SK-N-SH treated with all-trans-retinoic acid at 6 μM for 48 hours (cell line): ENCODE data around the gene CHSY1.

Experiments
- ATAC-seq: fragments of 200-7000 bp; cut with Tn5 transposase; 3 replicates; pipeline ENCODE4 v1.9.1; 2020; ENCODE audit warnings: mild to moderate bottlenecking, moderate library complexity
- ARNTL ChIP-seq: fragments of 450-650 bp; formaldehyde crosslinking; IDR thresholded peaks from 2 replicates; pipeline ENCODE4 v1.5.0; 2020; ENCODE audit warnings: low read depth, mild to moderate bottlenecking, moderate library complexity, borderline replicate concordance
- BACH2 ChIP-seq: fragments of 250-450 bp; sonication (Bioruptor Pico); IDR thresholded peaks from 2 replicates; pipeline ENCODE4 v1.9.0; 2021; ENCODE audit warnings: mild to moderate bottlenecking, borderline replicate concordance
- CSDC2 ChIP-seq: fragments of 250-450 bp; sonication (Bioruptor Pico); IDR thresholded peaks from 2 replicates; pipeline ENCODE4 v1.5.0; 2020; ENCODE audit warnings: mild to moderate bottlenecking, moderate library complexity
- ESRRG ChIP-seq: fragments of 250-450 bp; sonication (Bioruptor Pico); IDR thresholded peaks from 2 replicates; pipeline ENCODE4 v1.6.1; 2021; ENCODE audit warnings: mild to moderate bottlenecking
- GLIS3 ChIP-seq: fragments of 250-450 bp; sonication (Bioruptor Pico); IDR thresholded peaks from 2 replicates; pipeline ENCODE4 v1.5.0; 2020; ENCODE audit warnings: mild to moderate bottlenecking, moderate library complexity
- ISL1 ChIP-seq: fragments of 250-450 bp; sonication (Bioruptor Pico); IDR thresholded peaks from 2 replicates; pipeline ENCODE4 v2.1.2; 2022; ENCODE audit warnings: mild to moderate bottlenecking, moderate library complexity
- OSR1 ChIP-seq: fragments of 250-450 bp; sonication (Bioruptor Pico); IDR thresholded peaks from 2 replicates; pipeline ENCODE4 v1.8.0; 2022; ENCODE audit warnings: moderate library complexity, mild to moderate bottlenecking, inconsistent platforms
- PATZ1 ChIP-seq: fragments of 250-450 bp; sonication (Bioruptor Pico); IDR thresholded peaks from 2 replicates; pipeline ENCODE4 v1.8.0; 2020; ENCODE audit warnings: mild to moderate bottlenecking, moderate library complexity, borderline replicate concordance
- POU6F1 ChIP-seq: fragments of 250-450 bp; sonication (Bioruptor Pico); IDR thresholded peaks from 2 replicates; pipeline ENCODE4 v1.8.0; 2021; ENCODE audit warnings: low read depth, mild to moderate bottlenecking, moderate library complexity, borderline replicate concordance
- PPARA ChIP-seq: fragments of 250-450 bp; sonication (Bioruptor Pico); IDR thresholded peaks from 2 replicates; pipeline ENCODE4 v1.5.0; 2020; ENCODE audit warnings: mild to moderate bottlenecking, borderline replicate concordance
- RARB ChIP-seq: fragments of 250-450 bp; sonication (Bioruptor Pico); IDR thresholded peaks from 2 replicates; pipeline ENCODE4 v1.8.0; 2021; ENCODE audit warnings: mild to moderate bottlenecking, moderate library complexity
- SNAI2 ChIP-seq: fragments of 250-450 bp; sonication (Bioruptor Pico); IDR thresholded peaks from 2 replicates; pipeline ENCODE4 v1.5.0; 2020; ENCODE audit warnings: mild to moderate bottlenecking, moderate library complexity
- TCF4 ChIP-seq: fragments of 250-450 bp; sonication (Bioruptor Pico); IDR thresholded peaks from 2 replicates; pipeline ENCODE4 v1.8.0; 2021; ENCODE audit warnings: mild to moderate bottlenecking, moderate library complexity, borderline replicate concordance
- TOX ChIP-seq: fragments of 250-450 bp; sonication (Bioruptor Pico); IDR thresholded peaks from 2 replicates; pipeline ENCODE4 v1.8.0; 2021; ENCODE audit warnings: mild to moderate bottlenecking, moderate library complexity, borderline replicate concordance
- TSHZ2 ChIP-seq: fragments of 250-450 bp; sonication (Bioruptor Pico); IDR thresholded peaks from 2 replicates; pipeline ENCODE4 v1.5.0; 2020; ENCODE audit warnings: mild to moderate bottlenecking, moderate library complexity
- ZC3H10 ChIP-seq: fragments of 250-450 bp; sonication (Bioruptor Pico); IDR thresholded peaks from 2 replicates; pipeline ENCODE4 v1.5.1; 2021; ENCODE audit warnings: mild to moderate bottlenecking, moderate library complexity
- ZFP3 ChIP-seq: fragments of 250-450 bp; sonication (Bioruptor Pico); IDR thresholded peaks from 2 replicates; pipeline ENCODE4 v1.5.0; 2020; ENCODE audit warnings: mild to moderate bottlenecking, moderate library complexity
- ZFP30 ChIP-seq: fragments of 450-650 bp; formaldehyde crosslinking; IDR thresholded peaks from 2 replicates; pipeline ENCODE4 v1.5.0; 2022; ENCODE audit warnings: mild to moderate bottlenecking, moderate library complexity
- ZNF565 ChIP-seq: fragments of 450-650 bp; formaldehyde crosslinking; conservative IDR thresholded peaks from 2 replicates; pipeline ENCODE4 v1.5.0; 2020; ENCODE audit warnings: low read depth, mild to moderate bottlenecking, moderate library complexity
- ZNF70 ChIP-seq: fragments of 450-650 bp; formaldehyde crosslinking; IDR thresholded peaks from 2 replicates; pipeline ENCODE4 v1.5.0; 2020; ENCODE audit warnings: mild to moderate bottlenecking, moderate library complexity
- ZNF8 ChIP-seq: fragments of 450-650 bp; formaldehyde crosslinking; IDR thresholded peaks from 2 replicates; pipeline ENCODE4 v1.5.0; 2020; ENCODE audit warnings: mild to moderate bottlenecking, moderate library complexity
- TF ChIP-seq, protein P1 (sequence below): fragments of 250-450 bp; sonication (Bioruptor Pico); IDR thresholded peaks from 2 replicates; pipeline ENCODE4 v1.5.1; 2020; ENCODE audit warnings: low read depth, mild to moderate bottlenecking, moderate library complexity
- TF ChIP-seq, protein P2 (sequence below): fragments of 250-450 bp; sonication (Bioruptor Pico); IDR thresholded peaks from 2 replicates; pipeline ENCODE4 v1.5.1; 2021; ENCODE audit warnings: mild to moderate bottlenecking, moderate library complexity

The CHSY1 gene

DNA sequence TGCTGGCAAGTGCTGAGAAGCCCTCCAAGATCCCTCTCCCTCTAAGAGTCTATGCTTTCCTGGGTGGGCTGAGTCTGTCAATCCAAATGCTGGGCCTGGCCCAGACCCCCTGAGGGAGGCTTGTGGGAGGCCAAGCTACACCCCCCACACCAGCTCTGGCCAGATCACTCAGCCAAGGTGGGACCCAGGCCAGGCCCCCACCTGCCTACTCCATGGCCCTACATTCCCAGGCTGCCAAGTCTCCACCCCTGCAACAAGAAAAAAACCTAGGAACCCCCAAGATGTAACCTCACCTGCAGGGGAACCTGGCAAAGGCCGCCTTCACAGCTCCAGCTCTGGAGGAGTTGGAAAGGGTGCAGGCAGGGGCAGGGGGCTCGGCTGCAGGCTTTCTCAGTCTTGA, 109.1 kb downstream of the CHSY1 start:
- TF ChIP-seq RARB (CRISPR knock-in tag) (no peak), GLIS3 (CRISPR knock-in tag) (no peak), ZNF565 (CRISPR knock-in tag) (no peak), PPARA (CRISPR knock-in tag) (no peak), TCF4 (CRISPR knock-in tag) (no peak)
- ATAC-seq, result no peak

DNA sequence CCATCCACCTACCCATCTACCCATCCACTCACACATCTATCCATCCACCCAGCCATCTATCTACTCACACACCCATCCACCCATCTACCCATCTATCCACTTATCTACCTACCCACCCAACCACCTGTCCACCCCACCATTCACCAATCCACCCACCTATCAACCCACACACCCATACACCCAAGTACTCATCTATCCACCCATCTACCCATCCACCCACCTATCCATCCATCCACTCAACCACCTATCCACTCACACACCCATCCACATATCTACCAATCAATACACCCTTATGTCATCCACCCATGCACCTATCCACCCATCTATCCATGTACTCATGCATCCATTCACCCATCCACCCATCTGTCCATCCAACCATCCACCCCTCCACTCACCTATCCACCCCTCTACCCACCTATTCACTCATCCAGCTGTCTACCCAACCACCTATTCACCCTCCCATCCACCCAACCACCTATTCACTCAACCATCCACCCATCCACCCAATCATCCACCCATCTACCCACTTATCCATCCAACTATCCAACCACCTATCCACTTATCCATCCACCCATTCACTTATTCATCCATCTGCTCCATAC, 109.8 kb downstream of the CHSY1 start:
- no peak for ATAC-seq
- TF ChIP-seq TSHZ2, result no peak
- TF ChIP-seq ZNF8 (CRISPR knock-in tag), result no peak
- TF ChIP-seq SNAI2 (CRISPR knock-in tag), result no peak
- no peak for TF ChIP-seq ESRRG (CRISPR knock-in tag)
- TF ChIP-seq POU6F1 (CRISPR knock-in tag), result no peak
- no peak for TF ChIP-seq GLIS3 (CRISPR knock-in tag)
- no peak for TF ChIP-seq OSR1 (CRISPR knock-in tag)
- TF ChIP-seq ZNF70 (CRISPR knock-in tag), result no peak
- no peak for TF ChIP-seq PPARA (CRISPR knock-in tag)
- TF ChIP-seq, protein P1, sequence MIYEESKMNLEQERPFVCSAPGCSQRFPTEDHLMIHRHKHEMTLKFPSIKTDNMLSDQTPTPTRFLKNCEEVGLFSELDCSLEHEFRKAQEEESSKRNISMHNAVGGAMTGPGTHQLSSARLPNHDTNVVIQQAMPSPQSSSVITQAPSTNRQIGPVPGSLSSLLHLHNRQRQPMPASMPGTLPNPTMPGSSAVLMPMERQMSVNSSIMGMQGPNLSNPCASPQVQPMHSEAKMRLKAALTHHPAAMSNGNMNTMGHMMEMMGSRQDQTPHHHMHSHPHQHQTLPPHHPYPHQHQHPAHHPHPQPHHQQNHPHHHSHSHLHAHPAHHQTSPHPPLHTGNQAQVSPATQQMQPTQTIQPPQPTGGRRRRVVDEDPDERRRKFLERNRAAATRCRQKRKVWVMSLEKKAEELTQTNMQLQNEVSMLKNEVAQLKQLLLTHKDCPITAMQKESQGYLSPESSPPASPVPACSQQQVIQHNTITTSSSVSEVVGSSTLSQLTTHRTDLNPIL, result no peak
- no peak for TF ChIP-seq CSDC2 (CRISPR knock-in tag)
- TF ChIP-seq ARNTL (CRISPR knock-in tag), result no peak
- TF ChIP-seq ISL1 (CRISPR knock-in tag), result no peak
- TF ChIP-seq PATZ1 (CRISPR knock-in tag), result no peak
- TF ChIP-seq, protein P2, sequence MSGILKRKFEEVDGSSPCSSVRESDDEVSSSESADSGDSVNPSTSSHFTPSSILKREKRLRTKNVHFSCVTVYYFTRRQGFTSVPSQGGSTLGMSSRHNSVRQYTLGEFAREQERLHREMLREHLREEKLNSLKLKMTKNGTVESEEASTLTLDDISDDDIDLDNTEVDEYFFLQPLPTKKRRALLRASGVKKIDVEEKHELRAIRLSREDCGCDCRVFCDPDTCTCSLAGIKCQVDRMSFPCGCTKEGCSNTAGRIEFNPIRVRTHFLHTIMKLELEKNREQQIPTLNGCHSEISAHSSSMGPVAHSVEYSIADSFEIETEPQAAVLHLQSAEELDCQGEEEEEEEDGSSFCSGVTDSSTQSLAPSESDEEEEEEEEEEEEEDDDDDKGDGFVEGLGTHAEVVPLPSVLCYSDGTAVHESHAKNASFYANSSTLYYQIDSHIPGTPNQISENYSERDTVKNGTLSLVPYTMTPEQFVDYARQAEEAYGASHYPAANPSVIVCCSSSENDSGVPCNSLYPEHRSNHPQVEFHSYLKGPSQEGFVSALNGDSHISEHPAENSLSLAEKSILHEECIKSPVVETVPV (CRISPR knock-in tag), result no peak
- TF ChIP-seq BACH2 (CRISPR knock-in tag), result no peak
- TF ChIP-seq ZC3H10, result no peak
- TF ChIP-seq ZFP3 (CRISPR knock-in tag), result no peak
- TF ChIP-seq TCF4 (CRISPR knock-in tag), result no peak
- TF ChIP-seq TOX (CRISPR knock-in tag), result no peak

- no peak for ATAC-seq
- TF ChIP-seq GLIS3 (CRISPR knock-in tag), result no peak
- no peak for TF ChIP-seq ISL1 (CRISPR knock-in tag)
- no peak for TF ChIP-seq ESRRG (CRISPR knock-in tag)
- no peak for TF ChIP-seq TSHZ2
- TF ChIP-seq TCF4 (CRISPR knock-in tag), result no peak
- TF ChIP-seq ARNTL (CRISPR knock-in tag), result no peak
- no peak for TF ChIP-seq BACH2 (CRISPR knock-in tag)
- no peak for TF ChIP-seq SNAI2 (CRISPR knock-in tag)
- TF ChIP-seq ZFP30, result no peak
- TF ChIP-seq, protein P1, result no peak
Measured at GRCh38 chr15:101140697-101141065, 111.2 kb downstream of the CHSY1 start.
